HCT116 (cell line): ENCODE results near the gene CDK14.

Experiments
- ATF3 ChIP-seq: IDR thresholded peaks from 2 replicates; pipeline ENCODE4 v1.6.1; 2012
- CBX3 ChIP-seq: IDR thresholded peaks from 2 replicates; pipeline ENCODE4 v1.6.1; 2012; ENCODE audit warnings: low read depth
- EZH2 ChIP-seq: fragments of 200-600 bp; sonication (generic); IDR thresholded peaks from 2 replicates; pipeline ENCODE4 v1.6.1; 2017; ENCODE audit warnings: antibody characterized with exemption, mixed run types
- EZH2phosphoT487 ChIP-seq: fragments of 200-600 bp; IDR thresholded peaks from 2 replicates; pipeline ENCODE4 v1.6.1; 2018; ENCODE audit warnings: antibody characterized with exemption, borderline replicate concordance
- POLR2A ChIP-seq: IDR thresholded peaks from 2 replicates; pipeline ENCODE4 v1.7.0; 2011; ENCODE audit warnings: borderline replicate concordance; ENCODE audit not compliant: insufficient read depth, insufficient read length; ENCODE audit errors: extremely low read depth
- POLR2AphosphoS5 ChIP-seq: IDR thresholded peaks from 2 replicates; pipeline ENCODE4 v1.6.1; 2011; ENCODE audit warnings: mild to moderate bottlenecking, low read depth, low read length, moderate library complexity
- RAD21 ChIP-seq: IDR thresholded peaks from 2 replicates; pipeline ENCODE4 v1.6.1; 2012; ENCODE audit warnings: low read depth, mild to moderate bottlenecking
- ZFX ChIP-seq: fragments of 450-650 bp; IDR thresholded peaks from 2 replicates; pipeline ENCODE4 v1.6.1; 2017
- TF ChIP-seq, protein P1 (sequence below), 3 experiments: fragments of 200-600 bp in 1 of 3; sonication (generic) in 1 of 3; IDR thresholded peaks in 2 of 3; conservative IDR thresholded peaks in 1 of 3; 2 replicates each; pipeline ENCODE4 v1.5.1; 2012 to 2017; ENCODE audit warnings: low read depth in 2 of 3, low read length in 2 of 3, antibody characterized with exemption in 1 of 3, borderline replicate concordance in 1 of 3, control low read depth in 1 of 3, mild to moderate bottlenecking in 1 of 3, mixed read lengths in 1 of 3, mixed run types in 1 of 3, moderate library complexity in 1 of 3; ENCODE audit not compliant: insufficient read depth in 1 of 3
- TF ChIP-seq, protein P2 (sequence below): IDR thresholded peaks from 2 replicates; pipeline ENCODE4 v1.6.1; 2012; ENCODE audit warnings: low read depth
- TF ChIP-seq, protein P3 (sequence below): IDR thresholded peaks from 2 replicates; pipeline ENCODE4 v1.6.1; 2012

DNA sequence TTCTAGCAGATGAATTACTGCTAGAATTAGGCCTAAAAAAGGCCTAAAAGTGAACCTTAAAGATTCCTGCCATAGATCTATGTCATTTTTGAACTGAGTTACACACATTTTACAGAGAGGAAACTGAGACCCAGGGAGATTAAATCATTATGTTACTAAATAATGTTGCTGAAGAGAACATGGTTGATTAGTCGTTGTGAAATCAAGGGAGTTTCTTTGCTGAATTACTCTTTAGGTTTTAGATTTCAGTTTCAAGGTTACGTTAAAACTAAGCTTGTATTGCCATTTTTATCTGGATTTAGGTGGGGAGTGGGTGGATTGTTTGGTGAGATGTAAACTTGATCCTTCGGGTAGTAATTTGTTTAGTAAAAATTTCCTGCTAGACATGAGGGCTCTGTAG lies 21.3 kb downstream of the CDK14 start:
- TF ChIP-seq EZH2 (no peak), CBX3 (no peak), POLR2A (no peak), ZFX (no peak), RAD21 (no peak), ATF3 (no peak), POLR2AphosphoS5 (no peak), EZH2phosphoT487 (no peak)
- TF ChIP-seq, protein P1, sequence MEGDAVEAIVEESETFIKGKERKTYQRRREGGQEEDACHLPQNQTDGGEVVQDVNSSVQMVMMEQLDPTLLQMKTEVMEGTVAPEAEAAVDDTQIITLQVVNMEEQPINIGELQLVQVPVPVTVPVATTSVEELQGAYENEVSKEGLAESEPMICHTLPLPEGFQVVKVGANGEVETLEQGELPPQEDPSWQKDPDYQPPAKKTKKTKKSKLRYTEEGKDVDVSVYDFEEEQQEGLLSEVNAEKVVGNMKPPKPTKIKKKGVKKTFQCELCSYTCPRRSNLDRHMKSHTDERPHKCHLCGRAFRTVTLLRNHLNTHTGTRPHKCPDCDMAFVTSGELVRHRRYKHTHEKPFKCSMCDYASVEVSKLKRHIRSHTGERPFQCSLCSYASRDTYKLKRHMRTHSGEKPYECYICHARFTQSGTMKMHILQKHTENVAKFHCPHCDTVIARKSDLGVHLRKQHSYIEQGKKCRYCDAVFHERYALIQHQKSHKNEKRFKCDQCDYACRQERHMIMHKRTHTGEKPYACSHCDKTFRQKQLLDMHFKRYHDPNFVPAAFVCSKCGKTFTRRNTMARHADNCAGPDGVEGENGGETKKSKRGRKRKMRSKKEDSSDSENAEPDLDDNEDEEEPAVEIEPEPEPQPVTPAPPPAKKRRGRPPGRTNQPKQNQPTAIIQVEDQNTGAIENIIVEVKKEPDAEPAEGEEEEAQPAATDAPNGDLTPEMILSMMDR (IDR thresholded peaks at IDR 0.05 in 2 of 3, conservative IDR thresholded peaks at IDR 0.05 in 1 of 3; ENCODE audit: borderline replicate concordance in 1 of 3, insufficient read depth in 1 of 3, low read depth in 2 of 3, low read length in 2 of 3) = no peak
- TF ChIP-seq, protein P2, sequence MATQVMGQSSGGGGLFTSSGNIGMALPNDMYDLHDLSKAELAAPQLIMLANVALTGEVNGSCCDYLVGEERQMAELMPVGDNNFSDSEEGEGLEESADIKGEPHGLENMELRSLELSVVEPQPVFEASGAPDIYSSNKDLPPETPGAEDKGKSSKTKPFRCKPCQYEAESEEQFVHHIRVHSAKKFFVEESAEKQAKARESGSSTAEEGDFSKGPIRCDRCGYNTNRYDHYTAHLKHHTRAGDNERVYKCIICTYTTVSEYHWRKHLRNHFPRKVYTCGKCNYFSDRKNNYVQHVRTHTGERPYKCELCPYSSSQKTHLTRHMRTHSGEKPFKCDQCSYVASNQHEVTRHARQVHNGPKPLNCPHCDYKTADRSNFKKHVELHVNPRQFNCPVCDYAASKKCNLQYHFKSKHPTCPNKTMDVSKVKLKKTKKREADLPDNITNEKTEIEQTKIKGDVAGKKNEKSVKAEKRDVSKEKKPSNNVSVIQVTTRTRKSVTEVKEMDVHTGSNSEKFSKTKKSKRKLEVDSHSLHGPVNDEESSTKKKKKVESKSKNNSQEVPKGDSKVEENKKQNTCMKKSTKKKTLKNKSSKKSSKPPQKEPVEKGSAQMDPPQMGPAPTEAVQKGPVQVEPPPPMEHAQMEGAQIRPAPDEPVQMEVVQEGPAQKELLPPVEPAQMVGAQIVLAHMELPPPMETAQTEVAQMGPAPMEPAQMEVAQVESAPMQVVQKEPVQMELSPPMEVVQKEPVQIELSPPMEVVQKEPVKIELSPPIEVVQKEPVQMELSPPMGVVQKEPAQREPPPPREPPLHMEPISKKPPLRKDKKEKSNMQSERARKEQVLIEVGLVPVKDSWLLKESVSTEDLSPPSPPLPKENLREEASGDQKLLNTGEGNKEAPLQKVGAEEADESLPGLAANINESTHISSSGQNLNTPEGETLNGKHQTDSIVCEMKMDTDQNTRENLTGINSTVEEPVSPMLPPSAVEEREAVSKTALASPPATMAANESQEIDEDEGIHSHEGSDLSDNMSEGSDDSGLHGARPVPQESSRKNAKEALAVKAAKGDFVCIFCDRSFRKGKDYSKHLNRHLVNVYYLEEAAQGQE = no peak
- TF ChIP-seq, protein P3, sequence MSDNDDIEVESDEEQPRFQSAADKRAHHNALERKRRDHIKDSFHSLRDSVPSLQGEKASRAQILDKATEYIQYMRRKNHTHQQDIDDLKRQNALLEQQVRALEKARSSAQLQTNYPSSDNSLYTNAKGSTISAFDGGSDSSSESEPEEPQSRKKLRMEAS = no peak
